OCI-M2 (cell line): ENCODE measurements around the gene CDH23.

Experiments used
- DNase-seq: peaks from one replicate; lab custom pipeline; 2025; ENCODE audit not compliant: unreplicated experiment; lab: John Stamatoyannopoulos, UW

The CDH23 gene

DNA sequence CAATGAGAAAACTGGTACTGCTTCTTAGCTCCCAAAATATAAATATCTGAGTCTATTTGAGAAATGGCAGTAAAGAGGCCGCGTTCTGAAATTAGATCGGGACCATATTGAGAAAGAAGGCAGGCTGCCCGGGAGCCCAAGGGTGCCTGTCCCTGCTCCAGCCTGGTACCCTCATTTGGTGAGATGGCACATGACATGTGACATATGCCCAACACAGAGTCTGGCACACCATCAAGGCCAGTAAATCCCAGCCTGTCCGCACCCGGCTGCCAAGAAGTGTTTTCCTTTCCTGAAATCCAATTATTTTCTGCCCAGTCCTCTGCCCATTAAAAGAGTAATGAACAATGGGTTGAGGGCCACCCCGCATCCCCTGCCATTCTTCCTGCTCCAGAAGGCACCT, 66.4 kb downstream of the CDH23 start:
- DNase-seq: no peak

GRCh38 chr10:71465551-71466252, 69.0 kb downstream of the CDH23 start:
- no peak for DNase-seq

GRCh38 chr10:71466330-71466729, 69.6 kb downstream of the CDH23 start:
- DNase-seq: no peak

- no peak for DNase-seq
Measured at GRCh38 chr10:71467161-71467560, 70.4 kb downstream of the CDH23 start.

DNA sequence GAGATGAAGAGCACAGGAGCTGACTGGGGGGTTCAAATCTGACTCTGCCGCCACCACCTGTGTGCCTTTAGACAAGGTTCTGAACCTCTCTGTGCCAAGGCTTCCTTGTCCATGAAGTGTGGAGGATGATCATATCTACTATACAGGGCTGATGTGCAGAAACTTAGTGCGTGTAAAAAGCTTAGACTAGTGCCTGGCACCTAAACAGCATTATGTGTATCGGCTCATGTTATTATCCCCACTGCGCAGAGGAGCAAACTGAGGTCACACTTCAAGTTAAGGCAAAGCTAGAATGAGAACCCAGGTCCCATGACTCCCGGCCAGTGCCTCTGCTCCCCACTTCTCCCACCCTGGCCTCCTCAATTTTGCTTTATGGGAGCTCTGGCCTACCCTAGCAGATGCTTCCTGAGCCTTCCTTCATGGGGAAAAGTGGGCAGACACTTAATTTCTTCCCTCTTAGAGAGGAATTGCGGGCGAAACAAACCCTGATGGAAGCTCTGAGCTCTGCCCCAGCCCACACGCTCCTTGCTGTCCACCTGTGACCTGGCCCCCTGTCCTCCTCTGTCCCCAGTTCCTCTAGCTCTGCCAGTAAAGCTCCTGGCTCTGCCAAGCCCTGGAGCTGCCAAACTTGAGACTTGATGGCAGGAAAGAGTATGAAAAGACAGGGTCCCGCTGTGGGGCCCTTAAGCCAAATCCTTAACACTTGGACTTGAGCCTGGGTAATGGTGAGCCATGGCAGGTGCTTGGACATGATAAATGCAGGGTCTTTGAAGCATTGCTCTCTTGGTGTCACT, 71.0 kb downstream of the CDH23 start:
- no peak for DNase-seq

GRCh38 chr10:71468363-71469094, 71.8 kb downstream of the CDH23 start:
- no peak for DNase-seq

DNA sequence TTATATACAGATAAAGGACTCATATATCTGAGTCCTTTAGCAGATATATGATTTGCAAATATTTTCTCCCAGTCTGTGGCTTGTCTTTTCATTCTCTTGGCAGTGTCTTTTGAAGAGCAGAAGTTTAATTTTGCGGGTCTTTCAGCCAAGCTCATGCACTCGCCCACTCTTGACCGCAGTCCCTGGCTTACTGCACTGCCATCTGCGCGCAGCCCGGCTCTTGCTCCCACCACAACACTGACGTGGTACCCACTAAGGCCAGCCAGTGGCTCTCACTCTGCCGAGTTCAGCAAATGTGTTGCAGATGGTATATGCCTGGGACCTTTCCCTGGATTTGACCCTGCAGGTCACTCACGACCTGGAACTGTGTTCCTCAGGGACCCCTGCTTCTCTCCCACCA, 74.3 kb downstream of the CDH23 start:
- DNase-seq: no peak

GRCh38 chr10:71471957-71472365, 75.2 kb downstream of the CDH23 start:
- DNase-seq: no peak

DNA sequence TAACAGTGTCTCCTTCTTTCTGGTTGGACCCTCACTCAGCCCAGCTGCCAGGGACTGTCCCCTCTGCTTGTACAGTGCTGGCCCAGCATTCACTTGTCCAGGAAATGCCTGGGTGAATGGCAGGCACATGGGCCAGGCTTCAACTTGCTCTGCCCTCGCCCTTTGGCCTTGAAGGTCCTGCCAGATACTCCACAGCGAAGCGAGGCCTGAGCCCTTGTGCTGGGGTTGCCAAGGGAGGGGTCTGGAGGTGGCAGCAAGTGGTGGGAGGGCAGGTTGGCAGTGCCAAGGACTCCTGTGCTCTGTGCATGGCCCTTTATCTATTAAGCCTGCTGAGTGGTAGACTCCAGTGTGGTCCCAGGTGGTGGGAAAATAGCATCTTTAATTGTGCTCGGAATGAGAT, 75.7 kb downstream of the CDH23 start:
- DNase-seq: no peak

- no peak for DNase-seq
Measured at GRCh38 chr10:71472912-71473311, 76.2 kb downstream of the CDH23 start.

- DNase-seq: no peak
Measured at GRCh38 chr10:71473671-71474599, 77.2 kb downstream of the CDH23 start.

GRCh38 chr10:71474702-71475242, 78.1 kb downstream of the CDH23 start:
- no peak for DNase-seq

DNA sequence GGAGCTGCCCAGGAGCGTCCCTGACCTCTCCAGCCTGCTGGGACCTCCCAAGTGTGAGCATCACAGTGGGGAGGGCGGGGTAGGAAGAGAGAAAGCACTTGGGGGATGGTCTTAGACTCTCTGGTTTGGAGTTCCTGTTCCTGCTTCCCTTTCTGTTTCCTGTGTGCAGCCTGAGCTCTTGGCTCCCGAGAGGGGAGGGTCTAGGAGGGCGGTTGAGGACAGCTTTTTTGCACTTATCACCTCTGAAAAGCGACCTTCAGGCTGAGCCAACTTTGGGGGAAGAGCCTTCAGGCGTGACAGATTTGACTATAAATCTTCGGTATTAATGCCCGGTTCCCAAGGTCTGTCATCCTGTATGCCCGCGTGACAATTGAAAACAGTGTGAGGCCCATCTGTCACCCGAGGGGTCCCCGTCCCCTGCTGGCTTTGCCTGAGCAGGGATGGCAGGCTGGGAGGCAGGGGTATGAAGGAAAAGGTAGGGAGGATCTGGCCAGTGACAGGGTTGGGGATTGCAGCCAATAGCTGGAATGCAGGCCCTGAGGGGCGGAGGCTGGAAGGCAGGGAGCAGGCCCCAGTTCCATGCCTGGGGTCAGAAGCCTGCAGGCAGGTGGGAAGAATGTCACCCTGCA, 78.6 kb downstream of the CDH23 start:
- DNase-seq: no peak

DNA sequence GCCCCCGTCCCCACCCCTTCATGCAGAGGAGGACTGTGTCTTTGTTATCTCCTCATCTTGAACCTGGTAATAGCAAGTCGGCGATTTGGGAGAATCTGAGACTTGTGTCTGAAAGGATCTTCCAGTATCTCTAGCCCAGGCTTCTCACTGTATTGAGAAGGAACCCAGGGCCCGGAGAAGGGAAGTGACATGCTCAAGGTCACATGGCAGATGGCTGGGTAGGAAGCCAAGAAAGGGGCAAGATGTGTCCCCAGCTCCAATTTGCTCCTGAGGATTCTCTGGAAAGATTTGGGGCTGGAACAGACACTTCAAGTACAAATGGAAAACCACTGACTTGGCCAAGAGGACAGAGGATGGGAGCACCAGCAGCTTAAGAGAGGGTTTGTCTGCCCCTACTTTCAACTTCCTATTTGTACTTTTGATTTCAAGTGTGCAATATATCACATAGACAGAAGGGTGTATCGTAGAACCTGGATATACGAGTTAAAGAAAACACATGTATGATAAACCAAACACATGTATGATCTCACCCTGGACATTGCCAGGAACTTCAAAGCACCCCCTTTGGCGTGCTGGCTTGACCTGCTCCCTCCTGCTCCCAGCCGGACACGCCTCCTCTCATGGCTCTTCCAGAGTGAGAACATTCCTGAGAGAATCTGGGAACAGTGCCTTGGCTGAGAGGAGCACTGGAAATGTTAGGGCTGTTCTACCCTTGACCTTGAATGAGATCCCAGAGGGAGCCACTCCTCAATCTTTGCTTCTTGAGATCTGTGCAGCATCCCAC, 79.7 kb downstream of the CDH23 start:
- DNase-seq: no peak

DNA sequence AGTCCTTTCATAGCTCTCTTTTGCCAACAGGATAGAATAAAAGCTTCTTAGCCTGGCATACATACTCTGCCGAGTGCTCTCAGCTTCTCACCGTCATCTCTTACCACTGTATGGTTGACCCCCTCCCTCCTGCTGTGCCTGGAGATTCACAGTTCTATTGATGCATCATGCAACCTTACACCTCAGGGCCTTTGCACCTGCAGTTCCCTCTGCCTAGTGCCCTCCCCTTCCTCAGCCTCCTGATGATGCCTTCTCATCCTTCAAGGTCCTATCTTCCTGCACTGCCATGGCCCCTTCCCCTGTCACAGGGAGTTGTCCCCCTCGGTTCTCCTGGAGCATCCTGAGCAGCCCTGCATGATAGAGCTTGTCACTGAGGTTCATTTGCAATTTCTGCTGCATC, 81.5 kb downstream of the CDH23 start:
- DNase-seq: no peak

- DNase-seq: no peak
Measured at GRCh38 chr10:71478813-71479365, 82.2 kb downstream of the CDH23 start.

DNA sequence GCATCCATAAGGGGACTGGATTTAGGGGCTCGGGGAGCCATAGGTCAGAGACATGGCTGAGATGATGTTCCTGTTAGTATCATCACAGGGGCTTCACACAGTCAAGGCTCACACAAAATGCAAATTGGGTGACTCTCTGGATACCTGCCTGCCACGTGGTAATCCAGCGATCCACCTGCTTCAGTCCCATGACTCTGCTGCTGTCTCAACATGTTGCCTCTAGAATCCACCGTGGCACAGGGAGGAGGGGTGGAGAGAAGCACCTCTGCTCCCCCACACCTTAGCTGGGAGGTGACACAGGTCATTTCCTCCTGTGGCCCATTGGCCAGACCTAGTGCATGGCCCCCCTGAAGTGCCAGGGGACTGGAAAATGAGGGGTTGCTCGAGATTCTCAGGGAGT, 83.1 kb downstream of the CDH23 start:
- DNase-seq: no peak

DNA sequence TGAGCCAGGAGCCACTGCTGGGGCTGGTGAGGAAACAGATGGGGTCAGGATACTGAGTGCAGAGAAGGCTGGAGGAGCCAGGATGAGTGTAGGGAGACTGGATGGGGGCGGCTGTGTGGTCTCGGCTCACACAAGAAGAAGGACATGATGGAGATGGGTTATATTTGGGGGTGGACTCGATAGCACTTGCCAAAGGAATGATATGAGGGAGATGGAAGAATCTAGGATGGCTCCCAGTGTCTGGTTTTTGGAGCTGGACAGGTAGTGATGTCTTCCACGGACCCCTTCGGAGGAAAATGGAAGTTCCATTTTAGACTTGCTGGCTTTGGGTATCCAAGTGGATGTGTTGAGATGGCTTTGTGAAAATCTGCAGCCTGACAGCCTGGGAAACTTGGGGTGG, 83.9 kb downstream of the CDH23 start:
- DNase-seq: no peak
